Gastrocnemius medialis (tissue), 4 donors: Measurements from ENCODE around the gene PRR9.

ENCODE experiments used
- CTCF ChIP-seq, 5 experiments: fragments of 450-650 bp in 3 of 5; fragments of 200-600 bp in 2 of 5; sonication (generic) in 2 of 5; IDR thresholded peaks in 4 of 5; conservative IDR thresholded peaks in 1 of 5; 1 replicate in 4 of 5; 2 replicates in 1 of 5; pipeline ENCODE4 v1.5.1; 2016 to 2019; ENCODE audit warnings: antibody characterized with exemption in 5 of 5, mild to moderate bottlenecking in 3 of 5, moderate library complexity in 3 of 5
- POLR2A ChIP-seq, 2 donors: fragments of 450-650 bp; IDR thresholded peaks; one replicate each; pipeline ENCODE4 v1.6.1; 2017; ENCODE audit warnings: antibody characterized with exemption in 2 of 2, mild to moderate bottlenecking in 2 of 2, moderate library complexity in 2 of 2

DNA sequence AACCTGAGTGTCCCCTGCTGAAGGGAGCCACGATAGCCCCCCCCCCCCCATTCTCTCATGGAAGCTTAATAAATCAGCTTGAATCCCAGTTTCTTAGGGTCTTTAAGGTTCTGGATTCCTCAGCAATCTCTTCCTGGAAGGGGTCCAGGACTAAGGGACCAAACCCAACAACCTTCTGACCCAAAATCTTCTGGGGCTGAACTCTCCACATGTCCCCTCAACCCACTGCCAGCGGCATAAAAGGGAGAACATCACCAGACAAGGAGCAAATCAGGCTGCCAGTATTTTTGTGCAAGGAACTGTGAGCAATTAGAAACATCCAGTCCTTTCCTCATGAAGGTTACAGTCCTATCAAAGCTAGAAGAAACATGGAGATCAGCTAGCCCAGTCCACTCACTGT is 29.4 kb downstream of the PRR9 start:
- TF ChIP-seq CTCF (IDR thresholded peaks at IDR 0.05 in 4 of 5, conservative IDR thresholded peaks at IDR 0.05 in 1 of 5) (no peak), POLR2A (IDR thresholded peaks at IDR 0.05) (no peak)
